OCI-LY3 (cell line): ENCODE measurements around the gene MPPED1.

Experiments used
- CTCF ChIP-seq: fragments of 200-600, 300-600 bp; sonication (generic); IDR thresholded peaks from 2 replicates; pipeline ENCODE4 v1.5.1; 2014; ENCODE audit warnings: antibody characterized with exemption, low read length, low read depth
- EZH2phosphoT487 ChIP-seq: fragments of 200-600 bp; shearing (Covaris generic); IDR thresholded peaks from 2 replicates; pipeline ENCODE4 v1.6.1; 2018; ENCODE audit warnings: antibody characterized with exemption, mixed run types, low read depth

GRCh38 chr22:43408009-43408408 lies 3.8 kb upstream of the MPPED1 start:
- TF ChIP-seq CTCF (no peak), EZH2phosphoT487 (no peak)
